ENCODE data around the gene UBL7.

The UBL7 gene

GRCh38 chr15:74460871-74461846 is at the start of gene UBL7:
Gene UBL7 (minus strand): TSS chr15:74461160. CDS start chr15:74458867, 2,293 bp downstream.
- H3K36me3 ChIP-seq (ENCODE audit: low read length), result peaks cover 12% of the 10 kb centered on the region
- peaks cover 6% of the 10 kb centered on the region; the same call in 1 of the 2 replicates for H3K79me2 ChIP-seq (ENCODE audit: insufficient read depth, low read length)
- H3K9me3 ChIP-seq (ENCODE audit: insufficient read depth, low read length), result no peaks in the 10 kb centered on the region
- H3K4me2 ChIP-seq (ENCODE audit: low read depth, low read length, poor library complexity, severe bottlenecking), result peak within 1 kb of the TSS; percentile 100
- H2AFZ ChIP-seq (ENCODE audit: low read depth, low read length, severe bottlenecking), result peak within 1 kb of the TSS; percentile 99
- peak within 1 kb of the TSS; percentile 88 for H3K9ac ChIP-seq (ENCODE audit: low read length)
- TF ChIP-seq EZH2phosphoT487 (conservative IDR thresholded peaks at IDR 0.05; ENCODE audit: low read length) (no peak), CTCF (IDR thresholded peaks at IDR 0.05; ENCODE audit: insufficient read depth, low read length, poor library complexity, severe bottlenecking) (no peak)
- no peaks in the 10 kb centered on the region for H3F3A ChIP-seq (ENCODE audit: insufficient read depth)
- H3K9me2 ChIP-seq (replicated peaks; ENCODE audit: insufficient read depth, low read length), result no peaks in the 10 kb centered on the region
- H3K27ac ChIP-seq (ENCODE audit: low read depth, low read length), result peak within 1 kb of the TSS; percentile 42
- no peaks in the 10 kb centered on the region for H3K27me3 ChIP-seq (ENCODE audit: low read length)
- H4K20me1 ChIP-seq (ENCODE audit: low read depth, low read length), result no peaks in the 10 kb centered on the region
- peak within 1 kb of the TSS; percentile 97 for H3K4me3 ChIP-seq (ENCODE audit: insufficient read depth, low read length, poor library complexity, severe bottlenecking)

GRCh38 chr15:74506515-74506840 is 45.5 kb upstream of the UBL7 start:
- no peak overlapping the region for H3K4me3 ChIP-seq (ENCODE audit: insufficient read depth, low read length, poor library complexity, severe bottlenecking)
- no peaks in the 10 kb centered on the region for H3K9me2 ChIP-seq (replicated peaks; ENCODE audit: insufficient read depth, low read length)
- no peak overlapping the region for H3K27ac ChIP-seq (ENCODE audit: low read depth, low read length)
- no peak overlapping the region for H3K9ac ChIP-seq (ENCODE audit: low read length)
- no peaks in the 10 kb centered on the region for H3K9me3 ChIP-seq (ENCODE audit: insufficient read depth, low read length)
- TF ChIP-seq EZH2phosphoT487 (conservative IDR thresholded peaks at IDR 0.05; ENCODE audit: low read length), result no peak
- TF ChIP-seq CTCF (IDR thresholded peaks at IDR 0.05; ENCODE audit: insufficient read depth, low read length, poor library complexity, severe bottlenecking), result no peak
- no peaks in the 10 kb centered on the region for H3K27me3 ChIP-seq (ENCODE audit: low read length)
- H3K4me2 ChIP-seq (ENCODE audit: low read depth, low read length, poor library complexity, severe bottlenecking), result no peak overlapping the region
- H3K36me3 ChIP-seq (ENCODE audit: low read length), result no peaks in the 10 kb centered on the region
- no peaks in the 10 kb centered on the region for H4K20me1 ChIP-seq (ENCODE audit: low read depth, low read length)
- no peak overlapping the region for H2AFZ ChIP-seq (ENCODE audit: low read depth, low read length, severe bottlenecking)
- no peaks in the 10 kb centered on the region for H3F3A ChIP-seq (ENCODE audit: insufficient read depth)
- no peaks in the 10 kb centered on the region for H3K79me2 ChIP-seq (ENCODE audit: insufficient read depth, low read length)

DNA sequence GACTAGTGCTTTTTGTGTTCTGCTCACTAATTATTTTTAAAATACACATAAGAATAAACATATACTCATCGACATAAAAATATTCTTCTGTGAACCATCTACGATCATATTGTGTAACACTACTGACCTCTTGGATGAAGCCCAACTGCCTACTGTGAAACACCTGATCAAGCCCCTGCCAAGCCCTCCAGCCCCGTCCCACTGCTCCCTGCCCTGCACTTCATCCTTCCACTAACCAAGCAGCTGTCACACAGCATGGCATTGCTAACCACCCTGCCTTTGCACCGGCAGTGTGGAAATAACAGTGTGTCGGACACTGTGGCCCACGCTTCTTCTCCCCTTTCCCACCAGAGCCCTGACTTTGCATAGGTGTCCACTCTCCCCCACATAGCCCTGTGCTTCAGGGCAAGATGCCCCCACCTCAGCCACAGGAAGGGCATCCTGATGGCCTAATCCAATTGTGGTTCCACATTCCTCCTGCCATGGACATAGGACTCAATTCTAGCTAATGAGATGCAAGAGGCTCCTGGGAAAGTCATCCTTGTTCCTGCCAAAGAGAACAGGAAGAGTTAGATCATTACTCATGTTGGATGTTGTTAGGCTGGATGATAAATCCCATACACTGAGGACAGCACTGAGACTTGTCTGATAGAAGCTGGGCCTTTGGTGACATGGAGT is 45.0 kb upstream of the UBL7 start:
- Histone ChIP-seq H3K4me2 (ENCODE audit: low read depth, low read length, poor library complexity, severe bottlenecking) (no peak overlapping the region), H3F3A (ENCODE audit: insufficient read depth) (no peaks in the 10 kb centered on the region), H3K4me3 (ENCODE audit: insufficient read depth, low read length, poor library complexity, severe bottlenecking) (no peak overlapping the region), H4K20me1 (ENCODE audit: low read depth, low read length) (no peaks in the 10 kb centered on the region), H3K9ac (ENCODE audit: low read length) (no peak overlapping the region), H3K9me3 (ENCODE audit: insufficient read depth, low read length) (no peaks in the 10 kb centered on the region), H3K79me2 (ENCODE audit: insufficient read depth, low read length) (no peaks in the 10 kb centered on the region), H3K27me3 (ENCODE audit: low read length) (no peaks in the 10 kb centered on the region), H3K9me2 (replicated peaks; ENCODE audit: insufficient read depth, low read length) (no peaks in the 10 kb centered on the region), H2AFZ (ENCODE audit: low read depth, low read length, severe bottlenecking) (no peak overlapping the region), H3K27ac (ENCODE audit: low read depth, low read length) (no peak overlapping the region), H3K36me3 (ENCODE audit: low read length) (no peaks in the 10 kb centered on the region)
- TF ChIP-seq EZH2phosphoT487 (conservative IDR thresholded peaks at IDR 0.05; ENCODE audit: low read length), result no peak
- TF ChIP-seq CTCF (IDR thresholded peaks at IDR 0.05; ENCODE audit: insufficient read depth, low read length, poor library complexity, severe bottlenecking), result no peak
